Glomerular endothelial cell (primary cell): ENCODE data around the gene C1orf167. TPM values are rescaled to one million over a fixed set of nuclear protein-coding genes. Genes with fewer than 3 reads are reported as not detected.
"Not testable (repeated sequence)": the region's sequence is repeated elsewhere in the genome, so short reads cannot be mapped to it uniquely, and the experiment has no call there.

Source experiments
- DNase-seq: peaks from one replicate; pipeline ENCODE4 v3.0.0-alpha.2; 2011; ENCODE audit warnings: low read depth, low spot score; ENCODE audit errors: extremely low read depth
- total RNA-seq: library from RNA; depleted of rRNA; stranded (reverse); fragments of >200 nt; gene quantifications from 2 replicates; pipeline ENCODE4 v1.2.3, GENCODE V29; 2015

Gene C1orf167
- total RNA-seq, 1 donor from 2014 or later, result not detected

GRCh38 chr1:11799896-11800295, 37.9 kb downstream of the C1orf167 start:
- no peak for DNase-seq

GRCh38 chr1:11800391-11800755, 38.4 kb downstream of the C1orf167 start:
- no peak for DNase-seq

- DNase-seq, result no peak
These were observed 38.9 kb downstream of the C1orf167 start for GRCh38 chr1:11800756-11801433.

GRCh38 chr1:11802616-11802972, 40.6 kb downstream of the C1orf167 start:
- no peak for DNase-seq

- peak; percentile 44 for DNase-seq
These were observed 41.2 kb downstream of the C1orf167 start for GRCh38 chr1:11802973-11803885.

GRCh38 chr1:11803924-11804665, 42.1 kb downstream of the C1orf167 start:
- DNase-seq, result not testable (repeated sequence)

GRCh38 chr1:11804666-11805421, 42.9 kb downstream of the C1orf167 start:
- no peak for DNase-seq

GRCh38 chr1:11805422-11806306, 43.7 kb downstream of the C1orf167 start, which contains the start of the genes CLCN6 and MTHFR:
TSS of gene CLCN6 (plus strand) at chr1:11806191. CDS start at chr1:11806263, 72 bp downstream.
TSS of gene MTHFR (minus strand) at chr1:11805964. CDS start at chr1:11803116, 2,848 bp downstream.
- peak; percentile 83 for DNase-seq

- DNase-seq, result no peak
These were observed 44.4 kb downstream of the C1orf167 start for GRCh38 chr1:11806307-11806936.

- DNase-seq, result no peak
These were observed 45.1 kb downstream of the C1orf167 start for GRCh38 chr1:11807133-11807532.

GRCh38 chr1:11813021-11813420, 51.0 kb downstream of the C1orf167 start:
- no peak for DNase-seq

- no peak for DNase-seq
These were observed 55.2 kb downstream of the C1orf167 start for GRCh38 chr1:11817192-11817591.

- no peak for DNase-seq
These were observed 60.1 kb downstream of the C1orf167 start for GRCh38 chr1:11822091-11822490.

- no peak for DNase-seq
These were observed 61.6 kb downstream of the C1orf167 start for GRCh38 chr1:11823366-11824137.

- DNase-seq, result no peak
These were observed 63.1 kb downstream of the C1orf167 start for GRCh38 chr1:11825131-11825530.

- DNase-seq, result no peak
These were observed 65.0 kb downstream of the C1orf167 start for GRCh38 chr1:11826946-11827345.

GRCh38 chr1:11828511-11828910, 66.5 kb downstream of the C1orf167 start:
- DNase-seq, result no peak
